A673 (cell line): ENCODE data around the gene P4HB.

Experiments
- CTCF ChIP-seq: fragments of 300-800, 200-600 bp; sonication (generic); conservative IDR thresholded peaks from 2 replicates; pipeline ENCODE4 v1.5.1; 2017; ENCODE audit warnings: low read depth, mild to moderate bottlenecking, antibody characterized with exemption, low read length, moderate library complexity, mixed read lengths
- EZH2 ChIP-seq: fragments of 200-600 bp; sonication (generic); IDR thresholded peaks from 2 replicates; pipeline ENCODE4 v1.6.1; 2017; ENCODE audit warnings: borderline replicate concordance, low read depth, mild to moderate bottlenecking, mixed read lengths, antibody characterized with exemption, low read length; ENCODE audit not compliant: poor library complexity, severe bottlenecking

- no peak for TF ChIP-seq EZH2
- TF ChIP-seq CTCF = no peak
Measured at GRCh38 chr17:81842378-81842724, 18.0 kb downstream of the P4HB start.
